Gastroesophageal sphincter (tissue), 4 donors: Measurements from ENCODE around the gene GNPTG. TPM values are rescaled to one million over a fixed set of nuclear protein-coding genes. Genes with fewer than 3 reads are reported as not detected.
A peak's percentile ranks its signal among the peaks of the same experiment; 100 is the strongest.

Experiments
- ATAC-seq: fragments of 150-250 bp; one replicate; pipeline ENCODE4 v1.9.1; 2016; ENCODE audit warnings: mild to moderate bottlenecking, moderate library complexity
- H3K27ac ChIP-seq, 4 donors: fragments of 200-600 bp; sonication (generic) in 3 of 4; 1 replicate in 3 of 4; 2 replicates in 1 of 4; pipeline ENCODE4 v1.5.1; 2016 to 2019
- H3K27me3 ChIP-seq: fragments of 200-600 bp; sonication (generic); one replicate; pipeline ENCODE4 v1.5.1; 2019
- H3K36me3 ChIP-seq, 2 donors: fragments of 200-600 bp; sonication (generic); one replicate each; pipeline ENCODE4 v1.5.1; 2019; ENCODE audit warnings: control low read depth in 1 of 2
- H3K4me1 ChIP-seq, 3 donors: fragments of 200-600 bp; sonication (generic); 1 replicate in 2 of 3; 2 replicates in 1 of 3; pipeline ENCODE4 v1.5.1; 2016 to 2019; ENCODE audit warnings: control low read depth in 2 of 3
- H3K4me3 ChIP-seq, 2 donors: fragments of 200-600 bp; sonication (generic); one replicate each; pipeline ENCODE4 v1.5.1; 2019; ENCODE audit warnings: mild to moderate bottlenecking in 1 of 2, moderate library complexity in 1 of 2
- H3K9me3 ChIP-seq, 3 donors: fragments of 200-600 bp; sonication (generic); one replicate each; pipeline ENCODE4 v1.5.1; 2017 to 2019; ENCODE audit warnings: control low read depth in 2 of 3
- CTCF ChIP-seq, 4 experiments: fragments of 200-600 bp in 2 of 4; fragments of 450-650 bp in 2 of 4; sonication (generic) in 1 of 4; IDR thresholded peaks; one replicate each; pipeline ENCODE4 v1.5.1; 2017 to 2019; ENCODE audit warnings: antibody characterized with exemption in 4 of 4, mild to moderate bottlenecking in 2 of 4, moderate library complexity in 2 of 4
- EP300 ChIP-seq: sonication (generic); formaldehyde crosslinking; IDR thresholded peaks from one replicate; pipeline ENCODE4 v1.6.1; 2017; ENCODE audit warnings: antibody characterized with exemption, mild to moderate bottlenecking
- POLR2A ChIP-seq, 2 donors: fragments of 450-650 bp; IDR thresholded peaks; one replicate each; pipeline ENCODE4 v1.6.1; 2017; ENCODE audit warnings: antibody characterized with exemption in 2 of 2, mild to moderate bottlenecking in 2 of 2, moderate library complexity in 1 of 2
- POLR2AphosphoS5 ChIP-seq: sonication (generic); formaldehyde crosslinking; IDR thresholded peaks from one replicate; pipeline ENCODE4 v1.6.1; 2017; ENCODE audit warnings: antibody characterized with exemption
- WGBS, 2 donors: methylation state at CpG; one replicate each; pipeline ENCODE4 v1.1.5; 2018; ENCODE audit warnings: low coverage in 1 of 2; 5-methylcytosine and 5-hydroxymethylcytosine counted together
- total RNA-seq, 4 donors: library from RNA; depleted of rRNA; stranded (reverse); fragments of >200 nt; gene quantifications; one replicate each; pipeline ENCODE4 v1.1.0, GENCODE V29; 2016

The GNPTG gene
- total RNA-seq, 4 donors from 2014 or later = 45.1 to 55.3 (median 50.5) TPM

- Histone ChIP-seq H3K27ac (peak within 1 kb of the TSS; percentile 88 to 98 (median 92)), H3K27me3 (peaks cover 1% of the 10 kb centered on the region), H3K36me3 (peaks cover 0 to 13% of the 10 kb centered on the region in 2 donors), H3K4me1 (peaks cover 0 to 48% (median 31%) of the 10 kb centered on the region in 3 donors), H3K4me3 (peak within 1 kb of the TSS; percentile 78 to 81), H3K9me3 (no peaks in the 10 kb centered on the region)
- TF ChIP-seq POLR2AphosphoS5 (peak; percentile 45), CTCF (IDR thresholded peaks at IDR 0.05) (no peak), POLR2A (IDR thresholded peaks at IDR 0.05) (peak; percentile 55 to 66), EP300 (no peak)
- ATAC-seq = peak; percentile 90
- WGBS, 2 donors = no CpG with 5 or more reads among the region's 117 CpGs
Measured at GRCh38 chr16:1308977-1309885, 42.5 kb upstream of the GNPTG start, which contains the start of gene UBE2I. TSS of gene UBE2I (plus strand) at chr16:1309636. CDS start at chr16:1314031, 4,395 bp downstream.

- peak; percentile 41 for ATAC-seq
- Histone ChIP-seq H3K9me3 (no peaks in the 10 kb centered on the region), H3K4me1 (peaks cover 0 to 58% (median 31%) of the 10 kb centered on the region in 3 donors), H3K4me3 (peak overlapping the region; percentile 78 to 81), H3K27me3 (no peaks in the 10 kb centered on the region), H3K27ac (peak overlapping the region in 3 of 4 donors; percentile 88 to 98 (median 96)), H3K36me3 (peaks cover 0 to 22% of the 10 kb centered on the region in 2 donors)
- TF ChIP-seq CTCF (IDR thresholded peaks at IDR 0.05) (no peak), EP300 (no peak), POLR2A (IDR thresholded peaks at IDR 0.05) (no peak), POLR2AphosphoS5 (peak; percentile 48)
- 3% methylated on average over 16 to 19 of the region's 77 CpGs for WGBS, 2 donors
Measured at GRCh38 chr16:1309888-1310831, 41.6 kb upstream of the GNPTG start.

GRCh38 chr16:1310832-1311200, 40.9 kb upstream of the GNPTG start:
- 2 to 8% methylated on average over 9 of the region's 14 CpGs for WGBS, 2 donors
- TF ChIP-seq POLR2A (IDR thresholded peaks at IDR 0.05) (no peak), POLR2AphosphoS5 (no peak), CTCF (IDR thresholded peaks at IDR 0.05) (no peak)
- Histone ChIP-seq H3K27ac (peak overlapping the region in 3 of 4 donors; percentile 88 to 98 (median 96)), H3K27me3 (no peaks in the 10 kb centered on the region), H3K36me3 (peaks cover 0 to 29% of the 10 kb centered on the region in 2 donors), H3K4me1 (peaks cover 0 to 62% (median 31%) of the 10 kb centered on the region in 3 donors), H3K9me3 (no peaks in the 10 kb centered on the region), H3K4me3 (peak overlapping the region; percentile 78 to 81)
- ATAC-seq = no peak

GRCh38 chr16:1311212-1311737, 40.5 kb upstream of the GNPTG start:
- Histone ChIP-seq H3K4me1 (peaks cover 0 to 62% (median 31%) of the 10 kb centered on the region in 3 donors), H3K36me3 (peaks cover 0 to 33% of the 10 kb centered on the region in 2 donors), H3K27ac (peak overlapping the region in 3 of 4 donors; percentile 88 to 98 (median 96)), H3K27me3 (no peaks in the 10 kb centered on the region), H3K4me3 (peak overlapping the region; percentile 78 to 81), H3K9me3 (no peaks in the 10 kb centered on the region)
- 8% methylated on average over 2 of the region's 13 CpGs; no CpG with 5 or more reads in 1 of the 2 donors for WGBS, 2 donors
- ATAC-seq = no peak
- TF ChIP-seq EP300 (no peak), CTCF (IDR thresholded peaks at IDR 0.05) (no peak), POLR2AphosphoS5 (no peak), POLR2A (IDR thresholded peaks at IDR 0.05) (no peak)
